ENCODE measurements around the gene AMBP. TPM values are rescaled to one million over a fixed set of nuclear protein-coding genes. Genes with fewer than 3 reads are reported as not detected.

The AMBP gene
- total RNA-seq, 1 experiment from 2014 or later, result 0.20 TPM

- H3K4me2 ChIP-seq (ENCODE audit: insufficient read depth, insufficient read length, low read length), result no peak overlapping the region
- H4K8ac ChIP-seq (replicated peaks; ENCODE audit: insufficient read length, low read depth, low read length), result no peak overlapping the region
- no peak overlapping the region for H3K27ac ChIP-seq (ENCODE audit: insufficient read length, low read depth, low read length)
- H2BK120ac ChIP-seq (ENCODE audit: low read depth, low read length, poor library complexity, severe bottlenecking), result no peak overlapping the region
- Mint-ChIP-seq H3K4me1 (no peaks in the 10 kb centered on the region), H3K9me3 (no peaks in the 10 kb centered on the region; a peak in 1 of 5 replicates), H3K4me3 (no peak overlapping the region), H3K27me3 (ENCODE audit: low read depth) (peaks cover 16% of the 10 kb centered on the region), H3K36me3 (ENCODE audit: insufficient read depth in 1 of 3, low read depth in 3 of 3) (peaks cover 0 to 11% (median 0%) of the 10 kb centered on the region in 3 experiments; a peak in 3 of 7 replicates), H3K27ac (peak overlapping the region in 1 of 3 experiments; percentile 57; a peak in 1 of 7 replicates)
- H2BK20ac ChIP-seq (ENCODE audit: low read depth, low read length, poor library complexity, severe bottlenecking), result no peak overlapping the region
- DNase-seq, result peak; percentile 16
- no peaks in the 10 kb centered on the region for H3K4me1 ChIP-seq (ENCODE audit: insufficient read depth, low read length)
- no peak overlapping the region for H2BK15ac ChIP-seq (ENCODE audit: low read depth, low read length)
- H3K18ac ChIP-seq (ENCODE audit: insufficient read length, low read depth, low read length), result no peak overlapping the region
- H2BK12ac ChIP-seq (ENCODE audit: insufficient read length, low read depth, low read length), result no peak overlapping the region
- no peaks in the 10 kb centered on the region for H3K9me3 ChIP-seq (ENCODE audit: control insufficient read depth, low read depth, low read length)
- no peaks in the 10 kb centered on the region for H3K27me3 ChIP-seq (ENCODE audit: insufficient read depth, low read length)
- H3K23ac ChIP-seq (ENCODE audit: insufficient read length, low read depth, low read length), result no peak overlapping the region
- no peaks in the 10 kb centered on the region for H3K79me1 ChIP-seq (ENCODE audit: insufficient read depth, low read depth, low read length, poor library complexity, severe bottlenecking)
- H4K20me1 ChIP-seq (ENCODE audit: control insufficient read depth, insufficient read depth, insufficient read length), result no peaks in the 10 kb centered on the region
- H3K14ac ChIP-seq (ENCODE audit: insufficient read depth, low read length), result peak overlapping the region; percentile 49; the same call in 1 of the 2 replicates
- H3T11ph ChIP-seq (ENCODE audit: low read length), result no peak overlapping the region
- H4K5ac ChIP-seq (ENCODE audit: insufficient read length, low read depth, low read length), result no peak overlapping the region
- H3K79me2 ChIP-seq (ENCODE audit: insufficient read depth, low read length), result no peaks in the 10 kb centered on the region
- no peak overlapping the region for H2AFZ ChIP-seq (ENCODE audit: low read length)
- no peak overlapping the region for H3K9ac ChIP-seq (ENCODE audit: extremely low read depth, insufficient read length, low read length)
- no peaks in the 10 kb centered on the region for H3K23me2 ChIP-seq (ENCODE audit: insufficient read length, low read depth, low read length, poor library complexity, severe bottlenecking)
- no peak overlapping the region for H4K91ac ChIP-seq (ENCODE audit: insufficient read length, low read depth, low read length)
- no peak overlapping the region for H3K4ac ChIP-seq (ENCODE audit: low read depth, low read length)
- no CpG with 5 or more reads among the region's 4 CpGs for WGBS (ENCODE audit: extremely low coverage, insufficient read length, low lambda C conversion rate)
- H3K56ac ChIP-seq (ENCODE audit: insufficient read length, low read depth, low read length), result no peak overlapping the region
- no peak overlapping the region for H2BK5ac ChIP-seq (ENCODE audit: insufficient read length, low read length)
- TF ChIP-seq CTCF (conservative IDR thresholded peaks at IDR 0.05), result no peak
- H2AK5ac ChIP-seq (ENCODE audit: insufficient read length, low read length), result no peak overlapping the region
These were observed 16.1 kb downstream of the AMBP start for GRCh38 chr9:114061830-114062474.
